Pancreas (tissue), 10 donors: ENCODE results near the gene SRP19. TPM values are rescaled to one million over a fixed set of nuclear protein-coding genes. Genes with fewer than 3 reads are reported as not detected.

ENCODE experiments used
- ATAC-seq, 4 donors: fragments of 200-7000 bp; cut with Tn5 transposase; one replicate each; pipeline versions ENCODE4 v1.8.0 to v1.9.1; 2020; ENCODE audit warnings: mild to moderate bottlenecking in 4 of 4, moderate library complexity in 4 of 4
- DNase-seq, 6 donors: peaks; one replicate each; pipeline ENCODE4 v3.0.0-alpha.2; 2020
- FAIRE-seq: peaks from 2 replicates; lab custom pipeline; 2012; peaks lifted over from hg19 to GRCh38; lab: Jason Lieb, UNC
- H3K27ac ChIP-seq, 4 donors: fragments of 200-600 bp; sonication (generic); 1 replicate in 3 of 4; 2 replicates in 1 of 4; pipeline versions ENCODE4 v1.5.0 to v1.8.0; 2020
- H3K27me3 ChIP-seq, 4 donors: fragments of 200-600 bp; one replicate each; pipeline ENCODE4 v1.8.0; 2021
- H3K36me3 ChIP-seq, 3 donors: fragments of 200-600 bp; sonication (generic) in 1 of 3; one replicate each; pipeline versions ENCODE4 v1.5.0 to v1.8.0; 2020 to 2021
- H3K4me1 ChIP-seq, 3 donors: fragments of 200-600 bp; one replicate each; pipeline ENCODE4 v1.8.0; 2021
- H3K4me3 ChIP-seq, 4 donors: fragments of 200-600 bp; sonication (generic) in 2 of 4; one replicate each; pipeline versions ENCODE4 v1.5.0 to v1.8.0; 2020 to 2021
- H3K9me3 ChIP-seq, 4 donors: fragments of 200-600 bp; one replicate each; pipeline ENCODE4 v1.8.0; 2021
- CTCF ChIP-seq, 4 donors: fragments of 200-600 bp; sonication (generic) in 3 of 4; IDR thresholded peaks; one replicate each; pipeline versions ENCODE4 v1.5.0 to v1.8.0; 2021; ENCODE audit warnings: antibody characterized with exemption in 4 of 4
- WGBS, 2 donors: extraction: QIAGEN DNeasy Blood & Tissue Kit; methylation state at CpG; one replicate each; pipeline ENCODE4 v1.1.7; 2013; 5-methylcytosine and 5-hydroxymethylcytosine counted together
- intact Hi-C, 3 donors: fragments of 100-400 bp; cut with DNase I; formaldehyde crosslinking; loops; one replicate each; pipeline versions ENCODE4 v1.11.1 to v1.14.2; 2022
- polyA plus RNA-seq, 2 donors: library from polyadenylated mRNA; stranded (reverse); fragments of 200-250 nt; gene quantifications; one replicate each; pipeline ENCODE4 v1.2.3, GENCODE V29; 2013
- total RNA-seq, 6 donors: library from RNA; stranded (reverse); fragmentation: NEBNext Ultra II Directional in 4 of 6; extraction: Animal tissue kit (Norgen Biotek cat#: 25700) in 4 of 6; gene quantifications; one replicate each; pipeline versions ENCODE4 v1.2.1 to v1.2.4, GENCODE V29; 2021 to 2023
- donor health status: healthy with polysubstance abuse.
- donor health status: DM: no; HTN: no; CAD: no; lungs with moderate emphysema.
- donor health status: DM: no; HTN: no; CAD: no.
- donor health status: control.
- donor health status: control.
- donor health status: Bipolar disorder and iron deficiency.
- donor health status: DM: yes; HTN: yes; CAD: no.
- donor health status: DM: no; HTN: no; CAD: no.
- donor health status: DM: no; HTN: no; CAD: no.
- donor health status: DM: yes; HTN: yes; CAD: no.

The SRP19 gene
- 10 to 100 TPM; 12.4 to 26.6 (median 21.5) TPM for total RNA-seq
- 10 to 100 TPM; 70.3 to 72.4 TPM for polyA plus RNA-seq

DNA sequence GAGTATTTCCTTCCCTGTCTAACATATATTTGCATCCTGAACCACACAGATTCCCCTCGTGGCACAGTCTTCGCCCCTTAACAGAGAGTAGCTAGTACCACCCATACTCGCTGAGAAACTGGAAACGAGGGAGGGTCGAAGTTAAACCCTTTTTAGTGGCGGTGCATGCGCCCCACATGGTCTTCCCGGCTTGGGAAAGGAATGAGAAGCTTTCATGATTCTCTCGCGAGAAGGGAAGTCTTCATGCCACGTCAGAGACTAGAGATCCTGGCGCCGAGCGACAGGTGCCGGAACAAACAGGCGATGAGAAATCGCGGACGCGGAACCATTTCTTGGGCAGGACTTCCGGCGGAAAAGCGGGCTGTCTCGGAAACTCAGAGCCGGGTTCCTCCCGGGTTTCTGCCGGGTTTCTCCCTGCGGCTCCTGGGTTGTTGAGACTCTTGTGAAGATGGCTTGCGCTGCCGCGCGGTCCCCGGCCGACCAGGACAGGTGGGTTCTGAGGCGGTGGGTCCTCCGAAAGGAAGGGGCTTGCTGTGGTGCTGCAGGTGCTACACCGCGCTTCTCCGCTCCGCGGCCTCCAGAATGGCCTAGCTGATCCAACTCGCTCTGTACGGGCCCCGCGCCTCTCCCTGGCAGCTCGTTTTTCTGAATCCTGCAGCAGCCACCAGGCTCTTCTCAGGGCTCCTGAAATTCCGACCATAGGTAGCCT is at the start of gene SRP19:
TSS of gene SRP19 (plus strand) at position 359 of the 709 bp plus-strand sequence. CDS start at position 449, 90 bp downstream.
- peaks cover 3 to 26% (median 13%) of the 10 kb centered on the region in 3 donors for H3K4me1 ChIP-seq
- FAIRE-seq = peak; percentile 73
- DNase-seq = peak; percentile 89 to 96 (median 94)
- intact Hi-C loops = no loop called here
- H3K27me3 ChIP-seq = no peaks in the 10 kb centered on the region
- no peaks in the 10 kb centered on the region for H3K9me3 ChIP-seq
- ATAC-seq = peak; percentile 94 to 99 (median 98)
- peak within 1 kb of the TSS; percentile 58 to 80 (median 72) for H3K27ac ChIP-seq
- peaks cover 0 to 14% (median 8%) of the 10 kb centered on the region in 3 donors for H3K36me3 ChIP-seq
- no peak for TF ChIP-seq CTCF (IDR thresholded peaks at IDR 0.05)
- WGBS, 2 donors = 1 to 3% methylated on average over 47 of the region's 47 CpGs
- peak within 1 kb of the TSS; percentile 56 to 93 (median 73) for H3K4me3 ChIP-seq

DNA sequence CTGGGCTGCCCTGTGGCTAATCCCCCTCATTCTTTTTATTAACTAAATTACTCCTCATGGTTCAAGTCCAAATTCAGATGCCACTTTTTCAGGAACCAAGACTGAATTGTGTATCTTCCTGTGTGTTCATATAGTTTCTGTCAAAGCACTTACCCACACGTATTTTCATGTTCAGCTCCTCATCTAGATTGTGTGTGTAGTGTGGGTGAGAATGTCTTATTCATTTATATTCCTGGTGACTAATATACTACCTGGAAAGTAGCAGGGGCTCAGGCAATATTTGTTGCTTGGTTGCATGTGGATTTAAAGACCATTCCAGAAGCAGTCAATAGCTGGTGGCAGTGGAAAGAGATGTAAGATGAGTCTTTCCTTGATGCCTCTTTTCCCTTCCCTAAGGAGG is 48.5 kb upstream of the SRP19 start:
- Histone ChIP-seq H3K27me3 (no peaks in the 10 kb centered on the region), H3K9me3 (no peaks in the 10 kb centered on the region), H3K4me3 (no peak overlapping the region), H3K4me1 (no peaks in the 10 kb centered on the region), H3K36me3 (peaks cover 0 to 14% (median 0%) of the 10 kb centered on the region in 3 donors), H3K27ac (no peak overlapping the region)
- DNase-seq = no peak
- TF ChIP-seq CTCF (IDR thresholded peaks at IDR 0.05) = no peak
- intact Hi-C loops = no loop called here
- 94 to 96% methylated on average over 1 of the region's 1 CpG for WGBS, 2 donors
- no peak for FAIRE-seq
- no peak for ATAC-seq

- H3K27me3 ChIP-seq = no peaks in the 10 kb centered on the region
These were observed 40.8 kb upstream of the SRP19 start for GRCh38 chr5:112820246-112820645.

DNA sequence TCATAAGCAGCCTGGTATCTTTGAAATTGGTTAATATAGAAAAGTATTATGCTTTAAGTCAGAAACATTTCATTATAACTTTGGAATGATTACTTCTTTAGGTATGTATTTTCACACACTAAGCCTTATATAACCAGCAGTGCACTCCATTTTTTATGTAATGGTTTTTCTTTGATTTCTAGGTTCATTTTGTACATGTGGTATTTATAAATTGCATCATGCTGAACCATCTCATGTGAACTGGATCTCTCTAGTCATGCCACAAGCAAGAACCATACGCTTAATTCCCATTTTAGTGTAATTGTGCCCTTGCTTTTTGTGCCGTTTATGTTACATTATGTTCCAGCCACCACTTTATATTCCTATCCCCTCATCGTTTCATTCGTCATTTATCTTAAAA is 38.6 kb upstream of the SRP19 start:
- ATAC-seq (no peak), DNase-seq (no peak), FAIRE-seq (no peak)
- peaks cover 0 to 15% (median 4%) of the 10 kb centered on the region in 3 donors for H3K36me3 ChIP-seq
- 70 to 97% methylated on average over 4 of the region's 4 CpGs for WGBS, 2 donors
- H3K27me3 ChIP-seq = no peaks in the 10 kb centered on the region
- no peak overlapping the region for H3K27ac ChIP-seq
- no peak for TF ChIP-seq CTCF (IDR thresholded peaks at IDR 0.05)
- H3K4me3 ChIP-seq = no peak overlapping the region
- intact Hi-C loops = no loop called here
- H3K4me1 ChIP-seq = no peaks in the 10 kb centered on the region
- H3K9me3 ChIP-seq = no peaks in the 10 kb centered on the region

More at GRCh38 chr5:112820246-112820645, 40.8 kb upstream of the SRP19 start:
- peaks cover 0 to 25% (median 4%) of the 10 kb centered on the region in 3 donors for H3K36me3 ChIP-seq
- no peak overlapping the region for H3K27ac ChIP-seq
- ATAC-seq = no peak
- FAIRE-seq = no peak
- H3K4me1 ChIP-seq = no peaks in the 10 kb centered on the region
- intact Hi-C loops = no loop called here
- TF ChIP-seq CTCF (IDR thresholded peaks at IDR 0.05) = no peak
- no peak overlapping the region for H3K4me3 ChIP-seq
- WGBS, 2 donors = 90 to 97% methylated on average over 1 of the region's 1 CpG
- H3K9me3 ChIP-seq = no peaks in the 10 kb centered on the region
- DNase-seq = no peak

- no peaks in the 10 kb centered on the region for H3K27me3 ChIP-seq
- intact Hi-C loops = no loop called here
- TF ChIP-seq CTCF (IDR thresholded peaks at IDR 0.05) = no peak
- 87 to 91% methylated on average over 2 of the region's 2 CpGs for WGBS, 2 donors
- H3K9me3 ChIP-seq = no peaks in the 10 kb centered on the region
- no peak for ATAC-seq
- DNase-seq = no peak
- peaks cover 0 to 20% (median 4%) of the 10 kb centered on the region in 3 donors for H3K36me3 ChIP-seq
- no peak overlapping the region for H3K4me3 ChIP-seq
- no peak overlapping the region for H3K27ac ChIP-seq
- no peak for FAIRE-seq
- H3K4me1 ChIP-seq = no peaks in the 10 kb centered on the region
These were observed 37.9 kb upstream of the SRP19 start for GRCh38 chr5:112823181-112823580.
